Right renal pelvis (tissue), 4 donors: ENCODE data around the gene CNEP1R1. TPM values are rescaled to one million over a fixed set of nuclear protein-coding genes. Genes with fewer than 3 reads are reported as not detected.
A peak's percentile ranks its signal among the peaks of the same experiment; 100 is the strongest.
"Not testable (repeated sequence)": the region's sequence is repeated elsewhere in the genome, so short reads cannot be mapped to it uniquely, and the experiment has no call there.

Source experiments
- DNase-seq, 4 donors: peaks; one replicate each; pipeline ENCODE4 v3.0.0-alpha.2; 2013; ENCODE audit warnings: low read depth in 4 of 4, low spot score in 3 of 4, missing footprints in 1 of 4
- polyA plus RNA-seq, 4 donors: library from polyadenylated mRNA; unstranded; fragments of 120-200 nt; gene quantifications; one replicate each; pipeline ENCODE4 v1.2.1, GENCODE V29; 2013; ENCODE audit not compliant: insufficient read length in 4 of 4

Gene CNEP1R1, protein sequence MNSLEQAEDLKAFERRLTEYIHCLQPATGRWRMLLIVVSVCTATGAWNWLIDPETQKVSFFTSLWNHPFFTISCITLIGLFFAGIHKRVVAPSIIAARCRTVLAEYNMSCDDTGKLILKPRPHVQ
- 10 to 100 TPM; 21.2 to 33.5 (median 27.0) TPM for polyA plus RNA-seq

DNA sequence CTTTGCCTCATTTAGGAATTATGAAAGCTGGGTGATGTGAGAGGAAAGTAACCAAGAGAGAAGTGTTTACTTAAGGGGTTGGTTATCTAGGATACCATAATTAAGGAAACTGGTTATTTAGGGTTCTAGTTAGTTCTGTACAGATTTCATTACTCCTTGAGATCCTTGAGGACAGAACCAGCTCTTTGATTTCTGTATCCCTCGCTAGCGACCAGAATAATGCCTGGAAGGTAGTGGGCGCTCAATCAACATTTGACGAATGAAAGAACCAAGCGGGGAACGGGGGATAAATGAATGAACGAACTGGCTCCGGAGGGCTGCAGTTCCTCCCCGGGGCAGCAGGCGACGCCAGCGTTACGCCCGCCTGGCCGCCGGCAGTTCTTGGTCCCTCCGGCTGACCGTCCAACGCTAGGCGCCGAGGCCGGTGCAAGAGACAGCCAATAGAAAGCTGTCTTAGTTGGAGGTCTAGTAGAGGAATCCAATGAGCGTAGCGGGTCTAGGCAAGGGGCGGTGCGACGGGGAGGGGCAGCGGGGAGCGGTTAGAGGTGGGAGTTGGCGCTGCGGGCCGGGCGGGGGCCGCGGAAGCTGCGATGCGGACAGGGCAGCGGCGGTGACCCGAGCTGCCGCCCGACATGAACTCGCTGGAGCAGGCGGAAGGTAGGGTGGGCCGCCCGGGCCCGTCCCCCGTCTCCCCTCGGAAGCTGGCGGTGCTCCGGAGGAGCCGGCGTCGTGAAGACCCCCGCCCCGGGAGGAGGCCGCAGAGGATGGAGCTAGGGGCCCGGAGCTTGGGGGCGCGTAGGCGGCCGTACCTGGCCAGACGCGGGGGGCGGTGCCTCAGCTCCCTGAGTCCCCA is at the start of gene CNEP1R1:
CNEP1R1 (plus strand) TSS at position 542 of the 853 bp plus-strand sequence; CDS start at position 633, 91 bp downstream.
- DNase-seq, result peak; percentile 96 to 98 (median 98)

DNA sequence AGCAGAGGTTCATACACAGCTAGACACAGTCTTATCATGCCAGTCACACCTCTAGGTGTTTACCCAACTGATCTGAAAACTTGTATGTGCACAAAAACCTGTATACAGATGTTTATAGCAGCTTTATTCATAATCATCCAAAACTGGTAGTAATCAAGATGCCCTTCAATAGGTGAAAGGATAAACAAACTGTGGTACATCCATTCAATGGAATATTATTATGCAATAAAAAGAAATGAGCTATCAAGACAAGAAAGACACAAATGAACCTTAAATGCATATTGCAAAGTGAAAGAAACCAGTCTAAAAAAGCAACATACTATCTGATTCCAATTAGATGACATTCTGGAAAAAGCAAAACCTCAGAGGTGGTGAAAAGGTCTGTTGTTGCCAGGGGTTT is 47.6 kb upstream of the CNEP1R1 start:
- DNase-seq, result no peak

DNA sequence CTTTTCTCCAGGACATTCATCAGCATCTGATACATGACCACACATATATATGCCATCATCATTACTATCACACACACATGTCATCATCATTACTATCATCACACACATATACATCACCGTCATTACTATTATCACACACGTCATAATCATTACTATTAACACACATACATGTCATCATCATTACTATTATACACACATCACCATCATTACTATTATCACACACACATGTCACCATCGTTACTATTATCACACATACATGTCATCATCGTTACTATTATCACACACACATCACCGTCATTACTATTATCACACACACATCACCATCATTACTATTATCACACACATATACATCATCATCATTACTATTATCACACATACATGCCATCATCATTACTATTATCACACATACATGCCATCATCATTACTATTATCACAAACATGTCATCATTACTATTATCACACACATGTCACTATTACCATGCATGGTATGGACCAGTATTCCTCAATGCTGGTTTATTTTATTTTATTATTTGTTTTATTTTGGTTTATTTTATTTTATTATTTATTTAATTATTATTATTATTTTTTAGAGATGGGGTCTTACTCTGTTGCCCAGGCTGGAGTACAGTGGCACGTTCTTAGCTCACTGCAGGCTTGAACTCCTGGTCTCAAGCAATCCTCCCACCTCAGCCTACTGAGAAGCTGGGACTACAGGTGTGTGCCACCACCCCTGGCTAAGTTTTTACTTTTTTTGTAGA is 46.3 kb upstream of the CNEP1R1 start:
- no peak for DNase-seq

DNA sequence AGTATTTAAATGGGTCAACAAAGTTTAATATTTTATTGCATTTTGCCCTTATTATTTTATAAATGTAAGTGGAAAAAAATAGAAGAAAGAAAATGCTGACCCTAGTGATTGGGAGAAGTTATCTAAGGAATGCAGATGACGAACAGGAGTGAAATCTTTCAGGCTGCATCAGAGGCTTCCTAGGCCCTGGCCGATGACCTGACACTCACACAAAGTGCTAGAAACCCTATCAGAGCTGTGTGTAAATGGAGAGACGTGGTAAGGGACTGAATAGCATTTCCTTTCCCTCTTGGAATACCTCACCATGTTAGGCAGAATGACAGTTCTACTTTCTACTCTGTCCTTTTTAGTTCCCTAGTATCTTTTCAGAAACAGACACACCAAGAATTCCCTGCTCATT is 44.9 kb upstream of the CNEP1R1 start:
- DNase-seq, result no peak

DNA sequence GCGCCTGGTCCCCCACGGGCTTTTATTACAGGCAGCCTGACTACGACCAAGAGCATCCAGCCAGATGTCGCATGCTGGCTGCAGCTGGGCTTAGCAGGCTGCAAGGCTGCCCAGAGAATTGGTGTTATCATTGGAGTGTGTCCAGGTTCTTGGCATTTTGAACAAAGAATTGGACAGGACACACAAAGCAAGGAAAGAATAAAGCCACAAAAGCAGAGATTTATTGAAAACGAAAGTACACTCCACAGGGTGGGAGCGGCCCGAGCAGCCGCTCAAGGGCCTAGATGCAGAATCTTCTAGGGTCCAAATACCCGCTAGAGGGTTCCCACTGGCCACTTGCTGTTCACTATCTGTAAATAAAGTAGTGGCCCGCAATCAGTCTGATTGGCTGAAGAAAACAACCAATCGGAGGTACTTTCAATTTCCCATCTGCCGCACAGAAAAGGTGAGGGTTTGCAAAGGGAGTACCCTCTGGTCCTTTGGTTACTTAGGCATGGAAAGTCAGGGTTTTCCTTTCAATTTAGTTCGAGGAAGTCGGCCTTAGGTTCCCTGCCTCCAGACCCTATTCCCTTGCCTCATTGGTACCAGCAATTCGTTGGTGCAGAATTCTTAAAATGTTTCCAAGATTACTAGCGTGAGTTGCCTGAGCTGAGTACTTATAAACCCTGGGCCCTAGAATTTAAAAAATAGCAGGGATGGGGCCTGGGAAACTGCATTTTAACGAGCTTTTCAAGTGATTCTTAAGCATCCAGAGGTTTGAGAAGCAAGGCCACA is 38.5 kb upstream of the CNEP1R1 start:
- no peak for DNase-seq

DNA sequence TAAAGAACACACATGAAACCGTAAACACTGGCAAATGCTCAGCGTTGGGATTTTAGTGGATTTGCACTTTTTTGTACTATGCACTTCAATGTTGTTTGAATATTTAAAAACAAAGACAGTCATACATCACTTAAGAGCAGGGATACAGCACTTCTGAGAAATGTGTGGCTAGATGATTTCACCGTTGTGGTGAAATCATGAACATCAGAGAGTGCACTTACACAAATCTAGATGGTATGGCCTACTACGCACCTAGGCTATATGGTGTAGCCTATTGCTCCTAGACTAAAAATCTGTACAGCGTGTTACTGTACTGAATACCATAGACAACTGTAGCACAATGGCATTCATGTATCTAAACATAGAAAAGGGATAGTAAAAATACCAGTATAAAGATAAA is 37.6 kb upstream of the CNEP1R1 start:
- DNase-seq, result no peak

DNA sequence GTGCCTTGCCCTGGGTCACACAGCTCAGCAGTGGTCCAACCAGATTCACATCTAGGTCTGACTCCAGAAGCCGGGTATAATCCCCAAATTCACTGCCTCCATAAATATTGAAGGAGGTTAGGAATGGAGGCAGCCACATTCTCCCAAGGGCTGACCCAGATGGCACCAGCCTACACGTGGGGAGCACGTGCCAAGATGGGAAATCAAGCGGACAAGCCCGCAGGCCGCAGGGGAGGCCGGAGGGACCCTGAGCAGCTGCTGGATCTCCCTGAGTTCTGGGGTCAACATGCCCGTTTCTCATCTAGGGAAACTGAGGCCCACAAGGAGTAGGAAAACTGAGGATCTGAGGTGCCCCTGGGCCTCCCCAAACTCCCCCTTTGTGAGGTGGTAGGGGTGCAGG is 32.2 kb upstream of the CNEP1R1 start:
- no peak for DNase-seq

DNA sequence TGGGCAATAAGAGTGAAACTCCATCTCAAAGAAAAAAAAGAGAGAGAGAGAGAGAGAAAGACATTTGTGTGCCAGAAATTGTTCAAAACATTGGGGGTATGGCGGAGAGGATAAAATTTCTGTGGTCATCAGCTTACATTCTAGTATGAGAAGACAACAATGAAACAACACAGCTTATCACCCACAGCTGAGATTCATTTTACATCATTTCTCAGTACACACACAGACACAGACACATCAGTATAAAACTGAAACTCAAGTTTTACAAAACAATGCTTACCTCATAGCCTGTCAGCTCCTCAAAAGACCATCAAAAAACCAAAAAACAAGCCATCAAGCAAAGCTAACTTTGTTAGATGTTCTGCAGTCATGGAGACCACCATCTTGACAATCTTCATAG is 31.4 kb upstream of the CNEP1R1 start:
- DNase-seq, result no peak

DNA sequence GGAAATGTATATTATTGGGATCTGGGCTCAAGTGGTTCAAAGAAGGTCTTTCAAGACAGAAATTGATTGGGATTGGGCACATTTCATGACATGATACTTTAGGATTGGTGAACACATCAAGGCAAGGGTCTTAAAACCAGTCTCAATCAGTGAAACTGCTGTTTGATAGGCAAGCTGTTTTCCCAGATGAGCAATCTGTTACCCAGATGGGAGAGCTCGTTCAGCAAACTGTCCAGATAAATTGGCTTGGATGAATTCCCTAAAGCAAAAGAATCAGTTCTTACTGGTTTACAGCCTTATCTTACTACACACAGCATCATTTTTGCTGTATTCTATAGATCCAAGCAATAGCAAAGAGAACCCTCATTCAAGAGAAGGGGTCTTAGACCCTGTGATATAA is 31.0 kb upstream of the CNEP1R1 start:
- DNase-seq, result no peak

DNA sequence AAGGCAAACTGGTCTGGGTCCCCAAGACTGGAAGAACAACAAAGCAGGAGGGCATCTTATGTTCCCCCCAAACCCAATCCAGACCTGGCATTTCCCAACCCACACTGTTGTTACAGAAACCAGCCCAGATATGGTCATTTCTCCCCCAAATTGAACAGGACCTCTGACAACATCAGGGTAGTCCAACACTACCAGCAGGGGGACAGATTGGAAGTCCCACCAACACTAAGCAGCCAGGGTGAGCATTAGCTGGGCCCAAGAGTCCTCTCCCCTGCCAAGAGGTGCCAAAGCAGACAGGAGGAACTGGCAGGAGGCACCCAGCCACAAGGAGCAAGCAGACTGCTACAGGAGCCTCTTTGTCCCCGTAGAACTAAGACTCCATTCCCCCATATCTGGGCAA is 29.3 kb upstream of the CNEP1R1 start:
- no peak for DNase-seq

DNA sequence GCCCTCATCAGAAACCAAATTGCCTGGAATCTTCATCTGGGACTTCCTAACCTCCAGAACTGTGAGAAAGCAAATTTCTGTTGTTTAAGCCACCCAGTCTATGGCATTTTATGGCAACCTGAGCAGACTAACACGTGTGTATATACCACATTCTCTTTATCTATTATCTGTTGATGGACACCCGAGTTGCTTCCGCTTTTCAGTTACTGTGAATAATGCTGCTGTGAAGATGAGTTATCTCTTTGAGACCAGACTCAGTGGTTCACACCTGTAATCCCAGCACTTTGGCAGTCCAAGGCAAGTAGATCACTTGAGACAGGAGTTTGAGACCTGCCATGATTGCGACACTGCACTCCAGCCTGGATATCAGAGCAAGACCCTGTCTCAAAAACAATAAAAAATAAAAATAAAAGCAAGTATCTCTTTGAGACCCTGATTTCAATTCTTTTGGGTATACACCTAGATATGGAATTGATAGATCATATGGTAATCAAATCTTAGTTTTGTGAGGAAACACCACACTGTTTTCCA is 27.2 kb upstream of the CNEP1R1 start:
- no peak for DNase-seq

DNA sequence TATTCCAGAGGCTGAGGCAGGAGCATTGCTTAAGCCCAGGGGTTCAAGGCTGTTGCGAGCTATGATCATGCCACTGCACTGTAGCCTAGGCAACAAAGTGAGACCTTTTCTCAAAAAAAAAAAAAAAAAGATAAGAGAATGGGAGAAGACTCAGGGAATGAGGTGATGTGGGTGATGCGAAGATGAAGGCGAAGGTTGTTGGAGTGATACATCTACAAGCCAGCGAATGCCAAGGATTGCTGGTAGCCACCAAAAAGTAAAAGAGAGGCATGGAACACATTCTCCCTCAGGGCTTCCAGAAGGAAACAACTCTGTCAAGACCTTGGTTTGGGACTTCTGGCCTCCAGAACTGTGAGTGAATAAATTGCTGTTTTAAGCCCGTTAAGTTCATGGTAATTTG is 26.0 kb upstream of the CNEP1R1 start:
- no peak for DNase-seq

DNA sequence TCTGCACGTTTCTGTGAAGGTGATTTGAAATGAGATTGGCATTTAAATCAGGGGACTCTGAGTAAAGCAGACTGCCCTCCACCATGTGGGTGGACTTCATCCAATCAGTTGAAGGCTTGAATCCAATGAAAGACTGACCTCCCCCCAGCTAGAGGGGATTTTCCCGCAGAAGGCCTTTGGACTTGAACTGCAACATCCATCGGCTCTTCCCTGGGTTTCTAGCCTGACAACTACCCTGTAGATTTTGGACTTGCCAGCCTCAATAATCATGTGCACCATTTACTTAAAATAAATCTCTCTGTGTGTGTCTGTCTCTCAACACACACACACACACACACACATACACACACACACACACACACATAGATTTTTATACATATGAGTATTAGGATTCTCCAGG is 23.9 kb upstream of the CNEP1R1 start:
- DNase-seq, result no peak

DNA sequence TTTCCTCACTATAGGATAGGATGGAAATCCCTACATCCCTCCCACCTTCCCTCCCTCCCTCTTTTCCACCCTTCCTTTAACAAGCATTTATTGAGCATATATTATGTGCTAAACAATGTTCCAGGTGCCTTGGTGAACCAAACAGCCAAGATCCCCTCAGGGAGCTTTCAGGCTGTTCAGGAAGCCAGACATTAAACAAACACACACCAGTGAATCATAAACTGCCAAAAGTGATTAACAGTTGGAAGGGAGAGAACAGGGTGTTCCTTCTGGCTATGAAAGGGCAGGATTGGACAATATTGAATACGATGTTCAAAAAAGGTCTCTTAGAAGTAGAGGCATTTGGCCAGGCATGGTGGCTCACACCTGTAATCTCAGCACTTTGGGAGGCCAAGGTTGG is 22.8 kb upstream of the CNEP1R1 start:
- DNase-seq, result no peak

DNA sequence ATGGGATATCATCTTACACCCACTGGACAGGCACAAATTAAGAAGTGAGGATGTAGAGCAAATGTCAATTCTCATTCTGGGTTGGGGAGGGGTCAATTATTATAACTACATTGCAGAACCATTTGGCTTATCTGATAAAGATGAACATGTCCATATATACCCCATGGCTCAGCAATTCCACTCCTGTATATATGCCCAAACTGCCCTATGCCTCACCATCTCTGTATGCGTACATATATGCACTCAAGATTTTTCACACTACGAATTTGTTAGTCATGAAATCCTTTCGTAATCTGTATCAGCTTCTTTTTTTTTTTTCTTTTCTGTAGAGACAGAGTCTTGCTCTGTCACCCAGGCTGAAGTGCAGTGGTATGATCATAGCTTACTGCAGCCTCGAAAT is 20.8 kb upstream of the CNEP1R1 start:
- DNase-seq, result no peak

DNA sequence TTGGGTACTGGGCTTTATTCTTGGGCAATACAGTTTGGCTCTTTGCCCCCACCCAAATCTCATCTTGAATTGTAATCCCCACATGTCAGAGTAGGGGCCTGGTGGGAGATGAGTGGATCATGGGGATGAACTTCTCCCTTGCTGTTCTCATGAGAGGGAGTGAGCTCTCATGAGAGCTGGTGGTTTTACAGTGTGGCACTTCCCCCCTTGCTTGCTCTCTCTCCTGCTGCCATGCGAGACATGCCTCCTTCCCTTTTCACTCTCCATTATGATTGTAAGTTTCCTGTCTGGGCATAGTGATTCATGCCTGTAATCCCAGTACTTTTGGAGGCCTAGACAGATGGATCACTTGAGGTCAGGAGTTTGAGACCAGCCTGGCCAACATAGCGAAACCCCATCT is 18.1 kb upstream of the CNEP1R1 start:
- DNase-seq, result no peak

DNA sequence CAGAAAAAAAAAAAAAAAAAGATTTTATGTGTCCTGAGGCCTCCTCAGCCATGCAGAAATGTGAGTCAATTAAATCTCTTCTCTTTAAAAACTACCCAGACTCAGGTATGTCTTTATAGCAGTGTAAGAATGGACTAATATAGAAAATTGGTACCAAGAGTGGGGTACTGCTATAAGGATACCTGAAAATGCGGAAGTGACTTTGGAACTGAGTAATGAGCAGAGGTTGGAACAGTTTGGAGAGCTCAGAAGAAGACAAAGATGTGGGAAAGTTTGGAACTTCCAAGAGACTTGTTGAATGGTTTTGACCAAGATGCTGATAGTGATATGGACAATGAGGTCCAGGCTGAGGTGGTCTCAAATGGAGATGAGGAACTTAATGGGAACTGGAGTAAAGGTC is 17.3 kb upstream of the CNEP1R1 start:
- no peak for DNase-seq

DNA sequence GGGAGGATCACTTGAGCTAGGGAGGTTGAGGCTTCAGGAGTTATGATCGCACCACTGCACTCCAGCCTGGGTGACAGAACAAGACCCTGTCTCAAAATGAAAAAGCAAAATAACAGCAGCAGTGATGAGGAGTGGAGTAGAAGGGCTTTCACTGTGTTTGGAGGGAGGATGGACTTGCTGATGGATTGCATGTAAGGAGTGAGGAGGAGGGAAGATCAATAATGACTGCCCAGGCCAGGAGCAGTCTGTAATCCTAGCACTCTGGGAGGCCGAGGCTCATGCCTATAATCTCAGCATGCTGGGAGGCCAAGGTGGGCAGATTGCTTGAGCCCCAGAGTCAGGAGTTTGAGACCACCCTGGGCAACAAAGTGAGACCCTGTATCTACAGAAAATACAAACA is 14.8 kb upstream of the CNEP1R1 start:
- no peak for DNase-seq

DNA sequence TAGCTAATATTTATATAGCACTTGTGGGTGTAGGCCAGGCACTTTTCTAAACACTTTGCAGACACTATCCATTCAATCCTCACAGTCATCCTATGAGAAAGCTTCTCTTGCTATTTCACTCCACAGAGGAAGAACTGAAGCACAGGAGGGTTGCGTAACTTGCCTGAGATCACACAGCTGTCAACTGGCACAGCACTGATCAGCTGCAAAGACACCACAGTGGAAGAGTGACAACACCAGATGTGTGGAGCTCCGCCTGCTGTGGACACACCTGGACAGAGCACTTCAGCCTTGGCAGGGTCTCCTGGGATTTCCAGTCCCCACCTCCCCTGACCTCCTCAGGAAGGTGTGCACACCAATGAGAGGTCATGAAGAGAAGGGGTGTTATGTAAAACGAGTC is 13.3 kb upstream of the CNEP1R1 start:
- DNase-seq, result no peak

DNA sequence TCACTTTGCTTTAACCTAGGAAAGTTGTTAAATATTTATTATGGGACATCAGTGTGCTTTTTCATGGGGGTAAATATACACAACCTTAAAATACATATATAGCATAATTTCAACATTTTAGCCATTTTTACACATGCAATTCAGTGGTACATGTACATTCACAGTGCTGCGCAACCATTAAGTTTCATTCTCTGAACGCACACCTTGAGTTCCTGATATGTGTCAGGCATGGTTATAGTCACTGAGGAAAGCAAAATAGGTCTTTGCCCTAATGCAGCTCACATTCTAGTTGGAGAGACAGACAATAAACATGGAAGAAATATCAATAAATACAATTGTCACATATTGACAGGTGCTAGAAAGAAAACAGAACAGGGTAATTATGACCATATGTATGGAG is 12.8 kb upstream of the CNEP1R1 start:
- no peak for DNase-seq

DNA sequence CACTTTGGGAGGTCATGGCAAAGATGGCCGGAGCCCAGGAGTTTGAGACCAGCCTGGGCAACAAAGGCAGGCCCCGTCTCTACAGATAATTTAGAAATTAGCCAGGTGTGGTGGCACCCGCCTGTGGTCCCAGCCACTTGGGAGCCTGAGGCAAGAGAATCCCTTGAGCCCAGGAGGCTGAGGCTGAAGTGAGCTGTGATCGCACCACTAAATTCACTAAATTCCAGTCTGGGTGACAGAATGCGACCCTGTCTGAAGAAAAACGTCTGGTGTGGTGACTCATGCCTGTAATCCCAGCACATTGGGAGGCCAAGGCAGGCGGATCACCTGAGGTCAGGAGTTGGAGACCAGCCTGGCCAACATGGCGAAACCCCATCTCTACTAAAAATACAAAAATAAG is 10.8 kb upstream of the CNEP1R1 start:
- DNase-seq, result not testable (repeated sequence)
